Measurements from ENCODE around the gene ST6GAL1. TPM values are rescaled to one million over a fixed set of nuclear protein-coding genes. Genes with fewer than 3 reads are reported as not detected.
"Not testable (repeated sequence)": the region's sequence is repeated elsewhere in the genome, so short reads cannot be mapped to it uniquely, and the experiment has no call there.

The ST6GAL1 gene
- total RNA-seq, 1 donor from 2014 or later: 156 TPM

DNA sequence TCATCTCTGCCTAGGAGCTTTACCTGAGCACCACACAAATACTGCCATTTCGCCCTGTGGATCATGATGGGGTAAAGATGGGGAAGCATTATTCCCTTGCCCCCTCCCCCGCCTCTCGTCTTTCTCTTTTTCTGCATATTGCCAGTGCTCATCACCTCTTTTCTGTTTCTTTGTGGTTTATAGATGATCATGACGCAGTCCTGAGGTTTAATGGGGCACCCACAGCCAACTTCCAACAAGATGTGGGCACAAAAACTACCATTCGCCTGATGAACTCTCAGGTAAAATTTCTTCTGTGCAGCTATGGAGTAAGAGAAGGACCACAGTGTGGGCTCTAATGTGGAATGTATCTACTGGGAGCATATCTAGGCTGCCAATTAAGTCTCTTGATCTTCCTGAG, 120.7 kb downstream of the ST6GAL1 start:
- peaks cover 50% of the 10 kb centered on the region for H3K36me3 Mint-ChIP-seq (ENCODE audit: unreplicated experiment)
- no peak for DNase-seq
- peaks cover 11% of the 10 kb centered on the region for H3K9me3 Mint-ChIP-seq (ENCODE audit: unreplicated experiment)
- TF ChIP-seq, protein P1, sequence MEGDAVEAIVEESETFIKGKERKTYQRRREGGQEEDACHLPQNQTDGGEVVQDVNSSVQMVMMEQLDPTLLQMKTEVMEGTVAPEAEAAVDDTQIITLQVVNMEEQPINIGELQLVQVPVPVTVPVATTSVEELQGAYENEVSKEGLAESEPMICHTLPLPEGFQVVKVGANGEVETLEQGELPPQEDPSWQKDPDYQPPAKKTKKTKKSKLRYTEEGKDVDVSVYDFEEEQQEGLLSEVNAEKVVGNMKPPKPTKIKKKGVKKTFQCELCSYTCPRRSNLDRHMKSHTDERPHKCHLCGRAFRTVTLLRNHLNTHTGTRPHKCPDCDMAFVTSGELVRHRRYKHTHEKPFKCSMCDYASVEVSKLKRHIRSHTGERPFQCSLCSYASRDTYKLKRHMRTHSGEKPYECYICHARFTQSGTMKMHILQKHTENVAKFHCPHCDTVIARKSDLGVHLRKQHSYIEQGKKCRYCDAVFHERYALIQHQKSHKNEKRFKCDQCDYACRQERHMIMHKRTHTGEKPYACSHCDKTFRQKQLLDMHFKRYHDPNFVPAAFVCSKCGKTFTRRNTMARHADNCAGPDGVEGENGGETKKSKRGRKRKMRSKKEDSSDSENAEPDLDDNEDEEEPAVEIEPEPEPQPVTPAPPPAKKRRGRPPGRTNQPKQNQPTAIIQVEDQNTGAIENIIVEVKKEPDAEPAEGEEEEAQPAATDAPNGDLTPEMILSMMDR (IDR thresholded peaks at IDR 0.05; ENCODE audit: partially characterized antibody, unreplicated experiment): no peak
- peaks cover 2% of the 10 kb centered on the region for H3K27me3 Mint-ChIP-seq (ENCODE audit: unreplicated experiment)
- no peak overlapping the region for H3K4me3 Mint-ChIP-seq (ENCODE audit: unreplicated experiment)
- no peaks in the 10 kb centered on the region for H3K4me1 Mint-ChIP-seq (ENCODE audit: low read depth, unreplicated experiment)
- H3K27ac Mint-ChIP-seq (ENCODE audit: unreplicated experiment): no peak overlapping the region

DNA sequence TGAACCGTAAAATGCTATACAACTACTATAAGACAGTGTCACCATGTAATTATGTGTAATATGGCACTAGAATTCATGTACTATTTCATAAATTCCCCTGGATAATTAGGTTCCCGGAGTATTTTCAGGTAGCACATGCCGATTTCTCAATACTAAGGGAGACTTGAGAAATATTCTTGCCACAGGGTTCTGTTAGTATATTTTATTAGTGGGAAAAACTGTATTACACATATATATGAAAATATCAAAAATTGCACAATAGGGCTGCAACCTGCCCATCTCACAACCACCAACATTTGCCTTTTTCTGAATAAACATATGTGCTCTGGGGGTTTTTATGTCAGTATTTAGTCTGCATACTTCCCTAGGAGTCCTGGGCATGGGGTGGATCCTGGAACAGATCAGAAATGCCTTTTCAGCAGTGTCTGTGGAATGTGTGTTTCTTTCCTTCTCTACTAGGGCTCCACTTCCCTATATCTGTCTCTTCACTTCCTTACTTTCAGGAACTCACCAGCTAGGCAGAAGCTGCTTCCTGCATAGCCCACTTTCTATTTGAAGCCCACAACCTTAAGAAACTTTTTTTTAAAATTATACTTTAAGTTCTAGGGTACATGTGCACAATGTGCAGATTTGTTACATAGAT, 121.5 kb downstream of the ST6GAL1 start:
- H3K4me3 Mint-ChIP-seq (ENCODE audit: unreplicated experiment): no peak overlapping the region
- H3K27me3 Mint-ChIP-seq (ENCODE audit: unreplicated experiment): peaks cover 2% of the 10 kb centered on the region
- peaks cover 11% of the 10 kb centered on the region for H3K9me3 Mint-ChIP-seq (ENCODE audit: unreplicated experiment)
- TF ChIP-seq, protein P1 (IDR thresholded peaks at IDR 0.05; ENCODE audit: partially characterized antibody, unreplicated experiment): no peak
- H3K36me3 Mint-ChIP-seq (ENCODE audit: unreplicated experiment): peaks cover 56% of the 10 kb centered on the region
- H3K27ac Mint-ChIP-seq (ENCODE audit: unreplicated experiment): no peak overlapping the region
- no peak for DNase-seq
- no peaks in the 10 kb centered on the region for H3K4me1 Mint-ChIP-seq (ENCODE audit: low read depth, unreplicated experiment)

DNA sequence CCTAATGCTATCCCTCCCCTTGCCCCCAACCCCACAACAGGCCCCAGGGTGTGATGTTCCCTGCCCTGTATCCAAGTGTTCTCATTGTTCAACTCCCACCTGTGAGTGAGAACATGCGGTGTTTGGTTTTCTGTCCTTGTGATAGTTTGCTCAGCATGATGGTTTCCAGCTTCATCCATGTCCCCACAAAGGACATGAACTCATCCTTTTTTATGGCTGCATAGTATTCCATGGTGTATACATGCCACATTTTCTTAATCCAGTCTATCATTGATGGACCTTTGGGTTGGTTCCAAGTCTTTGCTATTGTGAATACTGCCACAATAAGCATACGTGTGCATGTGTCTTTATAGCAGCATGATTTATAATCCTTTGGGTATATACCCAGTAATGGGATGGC, 122.1 kb downstream of the ST6GAL1 start:
- not testable (repeated sequence) for H3K27ac Mint-ChIP-seq (ENCODE audit: unreplicated experiment); H3K4me3 Mint-ChIP-seq (ENCODE audit: unreplicated experiment); H3K4me1 Mint-ChIP-seq (ENCODE audit: low read depth, unreplicated experiment); H3K27me3 Mint-ChIP-seq (ENCODE audit: unreplicated experiment); DNase-seq
- peaks cover 62% of the 10 kb centered on the region for H3K36me3 Mint-ChIP-seq (ENCODE audit: unreplicated experiment)
- H3K9me3 Mint-ChIP-seq (ENCODE audit: unreplicated experiment): peaks cover 11% of the 10 kb centered on the region

DNA sequence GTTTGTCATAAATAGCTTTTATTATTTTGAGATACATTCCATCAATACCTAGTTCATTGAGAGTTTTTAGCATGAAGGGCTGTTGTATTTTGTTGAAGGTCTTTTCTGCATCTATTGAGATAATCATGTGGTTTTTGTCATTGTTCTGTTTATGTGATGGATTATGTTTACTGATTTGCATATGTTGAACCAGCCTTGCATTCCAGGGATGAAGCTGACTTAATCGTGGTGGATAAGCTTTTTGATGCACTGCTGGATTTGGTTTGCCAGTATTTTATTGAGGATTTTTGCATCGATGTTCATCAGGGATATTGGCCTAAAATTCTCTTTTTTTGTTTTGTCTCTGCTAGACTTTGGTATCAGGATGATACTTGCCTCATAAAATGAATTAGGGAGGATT, 124.1 kb downstream of the ST6GAL1 start:
- not testable (repeated sequence) for H3K27ac Mint-ChIP-seq (ENCODE audit: unreplicated experiment); H3K4me1 Mint-ChIP-seq (ENCODE audit: low read depth, unreplicated experiment); H3K27me3 Mint-ChIP-seq (ENCODE audit: unreplicated experiment); H3K4me3 Mint-ChIP-seq (ENCODE audit: unreplicated experiment); DNase-seq
- Mint-ChIP-seq H3K9me3 (ENCODE audit: unreplicated experiment) (peaks cover 15% of the 10 kb centered on the region), H3K36me3 (ENCODE audit: unreplicated experiment) (peaks cover 61% of the 10 kb centered on the region)

DNA sequence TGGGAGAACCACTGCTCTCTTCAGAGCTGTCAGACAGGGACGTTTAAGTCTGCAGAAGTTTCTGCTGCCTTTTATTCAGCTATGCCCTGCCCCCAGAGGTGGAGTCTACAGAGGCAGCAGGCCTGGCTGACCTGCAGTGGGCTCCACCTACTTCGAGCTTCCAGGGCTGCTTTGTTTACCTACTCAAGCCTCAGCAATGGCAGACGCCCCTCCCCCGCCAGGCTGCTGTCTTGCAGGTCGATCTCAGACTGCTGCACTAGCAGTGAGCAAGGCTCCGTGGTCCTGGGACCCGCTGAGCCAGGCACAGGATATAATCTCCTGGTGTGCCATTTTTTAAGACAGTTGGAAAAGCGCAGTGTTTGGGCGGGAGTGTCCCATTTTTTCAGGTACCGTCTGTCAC, 127.5 kb downstream of the ST6GAL1 start:
- DNase-seq; H3K4me3 Mint-ChIP-seq (ENCODE audit: unreplicated experiment); H3K27ac Mint-ChIP-seq (ENCODE audit: unreplicated experiment); H3K4me1 Mint-ChIP-seq (ENCODE audit: low read depth, unreplicated experiment): not testable (repeated sequence)
- H3K36me3 Mint-ChIP-seq (ENCODE audit: unreplicated experiment): peaks cover 48% of the 10 kb centered on the region
- H3K9me3 Mint-ChIP-seq (ENCODE audit: unreplicated experiment): peaks cover 13% of the 10 kb centered on the region
- H3K27me3 Mint-ChIP-seq (ENCODE audit: unreplicated experiment): peaks cover 10% of the 10 kb centered on the region

DNA sequence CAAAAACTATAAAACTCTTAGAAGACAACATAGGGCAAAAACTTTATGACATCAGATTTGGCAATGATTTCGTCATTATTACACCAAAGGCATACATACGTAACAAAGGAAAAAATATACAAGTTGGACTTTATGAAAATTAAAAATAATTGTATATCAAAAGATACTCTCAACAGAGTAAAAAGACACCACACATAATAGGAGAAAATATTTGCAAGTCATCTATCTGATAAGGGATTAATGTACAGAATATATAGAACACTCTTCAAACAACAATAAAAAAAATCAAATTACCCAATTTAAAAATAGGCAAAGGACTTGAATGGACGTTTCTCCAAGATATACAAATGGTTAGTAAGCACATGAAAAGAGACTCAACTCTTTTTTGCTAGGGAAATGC, 131.4 kb downstream of the ST6GAL1 start:
- DNase-seq: no peak
- no peak overlapping the region for H3K4me3 Mint-ChIP-seq (ENCODE audit: unreplicated experiment)
- H3K36me3 Mint-ChIP-seq (ENCODE audit: unreplicated experiment): peaks cover 14% of the 10 kb centered on the region
- TF ChIP-seq, protein P1 (IDR thresholded peaks at IDR 0.05; ENCODE audit: partially characterized antibody, unreplicated experiment): no peak
- peaks cover 8% of the 10 kb centered on the region for H3K27me3 Mint-ChIP-seq (ENCODE audit: unreplicated experiment)
- no peak overlapping the region for H3K27ac Mint-ChIP-seq (ENCODE audit: unreplicated experiment)
- H3K9me3 Mint-ChIP-seq (ENCODE audit: unreplicated experiment): peaks cover 9% of the 10 kb centered on the region
- peaks cover 24% of the 10 kb centered on the region for H3K4me1 Mint-ChIP-seq (ENCODE audit: low read depth, unreplicated experiment)
